Liver (tissue), 9 donors: ENCODE measurements around the gene CCDC86. TPM values are rescaled to one million over a fixed set of nuclear protein-coding genes. Genes with fewer than 3 reads are reported as not detected.

Experiments
- DNase-seq: peaks from one replicate; pipeline ENCODE4 v3.0.0-alpha.2; 2017; ENCODE audit warnings: low spot score
- H3K27ac ChIP-seq, 2 donors: one replicate each; pipeline ENCODE4 v1.7.0; 2013; ENCODE audit warnings: inconsistent platforms in 2 of 2, low read length in 2 of 2, control low read depth in 1 of 2, low read depth in 1 of 2, mild to moderate bottlenecking in 1 of 2
- H3K27me3 ChIP-seq, 4 donors: one replicate each; pipeline versions ENCODE4 v1.6.1 to v1.7.0; 2013; ENCODE audit warnings: low read length in 3 of 4, inconsistent platforms in 1 of 4, mild to moderate bottlenecking in 1 of 4, moderate library complexity in 1 of 4; ENCODE audit not compliant: control insufficient read depth in 4 of 4, insufficient read depth in 4 of 4
- H3K36me3 ChIP-seq, 4 donors: one replicate each; pipeline versions ENCODE4 v1.6.1 to v1.7.0; 2013; ENCODE audit warnings: low read length in 3 of 4, mild to moderate bottlenecking in 3 of 4, low read depth in 1 of 4, moderate library complexity in 1 of 4; ENCODE audit not compliant: control insufficient read depth in 4 of 4, insufficient read depth in 3 of 4
- H3K4me1 ChIP-seq, 4 donors: one replicate each; pipeline versions ENCODE4 v1.6.1 to v1.7.0; 2013; ENCODE audit warnings: low read length in 3 of 4, mild to moderate bottlenecking in 3 of 4, moderate library complexity in 1 of 4; ENCODE audit not compliant: control insufficient read depth in 4 of 4, insufficient read depth in 4 of 4
- H3K4me3 ChIP-seq, 3 donors: one replicate each; pipeline versions ENCODE4 v1.6.1 to v1.7.0; 2013; ENCODE audit warnings: low read length in 3 of 3, control low read depth in 1 of 3, low read depth in 1 of 3, mild to moderate bottlenecking in 1 of 3
- H3K9ac ChIP-seq, 2 donors: one replicate each; pipeline ENCODE4 v1.7.0; 2013; ENCODE audit warnings: low read length in 2 of 2, mild to moderate bottlenecking in 2 of 2, moderate library complexity in 2 of 2, control low read depth in 1 of 2, low read depth in 1 of 2
- H3K9me3 ChIP-seq, 4 donors: one replicate each; pipeline versions ENCODE4 v1.6.1 to v1.7.0; 2013; ENCODE audit warnings: low read length in 3 of 4; ENCODE audit not compliant: control insufficient read depth in 4 of 4
- ATF3 ChIP-seq: IDR thresholded peaks from 2 replicates; pipeline ENCODE4 v1.6.1; 2016; ENCODE audit warnings: antibody characterized with exemption
- CTCF ChIP-seq: fragments of 150-350 bp; IDR thresholded peaks from 2 replicates; pipeline ENCODE4 v1.5.1; 2017; ENCODE audit warnings: improper control_type of control experiment, low read depth, low read length; ENCODE audit not compliant: missing input control
- EGR1 ChIP-seq, 2 donors: IDR thresholded peaks; 2 replicates each; pipeline ENCODE4 v1.6.1; 2016 to 2018; ENCODE audit warnings: antibody characterized with exemption in 2 of 2, low read depth in 2 of 2
- FOXA1 ChIP-seq: IDR thresholded peaks from 2 replicates; pipeline ENCODE4 v1.6.1; 2016; ENCODE audit warnings: antibody characterized with exemption
- FOXA2 ChIP-seq: IDR thresholded peaks from 2 replicates; pipeline ENCODE4 v1.6.1; 2016; ENCODE audit warnings: antibody characterized with exemption
- GABPA ChIP-seq, 2 donors: IDR thresholded peaks in 1 of 2; conservative IDR thresholded peaks in 1 of 2; 2 replicates each; pipeline ENCODE4 v1.6.1; 2016; ENCODE audit warnings: antibody characterized with exemption in 2 of 2, mild to moderate bottlenecking in 1 of 2, moderate library complexity in 1 of 2
- HNF4A ChIP-seq, 2 donors: conservative IDR thresholded peaks; 2 replicates each; pipeline ENCODE4 v1.6.1; 2016; ENCODE audit warnings: antibody characterized with exemption in 2 of 2, mild to moderate bottlenecking in 2 of 2
- HNF4G ChIP-seq: IDR thresholded peaks from 2 replicates; pipeline ENCODE4 v1.6.1; 2016; ENCODE audit warnings: antibody characterized with exemption
- JUND ChIP-seq, 2 donors: IDR thresholded peaks; 2 replicates each; pipeline ENCODE4 v1.6.1; 2016; ENCODE audit warnings: antibody characterized with exemption in 2 of 2
- MAX ChIP-seq: IDR thresholded peaks from 2 replicates; pipeline ENCODE4 v1.6.1; 2016; ENCODE audit warnings: antibody characterized with exemption
- NR2F2 ChIP-seq: IDR thresholded peaks from 2 replicates; pipeline ENCODE4 v1.6.1; 2016; ENCODE audit warnings: antibody characterized with exemption
- RAD21 ChIP-seq, 2 donors: IDR thresholded peaks; 2 replicates each; pipeline ENCODE4 v1.6.1; 2016; ENCODE audit warnings: antibody characterized with exemption in 2 of 2, mild to moderate bottlenecking in 2 of 2
- REST ChIP-seq: IDR thresholded peaks from 2 replicates; pipeline ENCODE4 v1.6.1; 2016; ENCODE audit warnings: antibody characterized with exemption, mild to moderate bottlenecking
- RXRA ChIP-seq, 2 donors: IDR thresholded peaks; 2 replicates each; pipeline ENCODE4 v1.6.1; 2017 to 2018; ENCODE audit warnings: antibody characterized with exemption in 2 of 2, mild to moderate bottlenecking in 1 of 2
- SP1 ChIP-seq: IDR thresholded peaks from 2 replicates; pipeline ENCODE4 v1.6.1; 2018; ENCODE audit warnings: antibody characterized with exemption, mild to moderate bottlenecking
- TAF1 ChIP-seq: conservative IDR thresholded peaks from 2 replicates; pipeline ENCODE4 v1.6.1; 2016; ENCODE audit warnings: antibody characterized with exemption, mild to moderate bottlenecking
- YY1 ChIP-seq: IDR thresholded peaks from 2 replicates; pipeline ENCODE4 v1.6.1; 2016; ENCODE audit warnings: antibody characterized with exemption, mild to moderate bottlenecking
- WGBS: extraction: QIAGEN DNeasy Blood & Tissue Kit; methylation state at CpG from one replicate; pipeline ENCODE4 v1.1.7; 2013; 5-methylcytosine and 5-hydroxymethylcytosine counted together
- polyA plus RNA-seq, 2 donors: library from polyadenylated mRNA; stranded (reverse) in 1 of 2; unstranded in 1 of 2; fragments of 200-250 nt in 1 of 2; fragments of >200 nt in 1 of 2; fragmentation: Nextera tagmentation in 1 of 2; extraction: Ambion mirVana in 1 of 2; gene quantifications; one replicate each; pipeline versions ENCODE4 v1.2.1 to v1.2.3, GENCODE V29; 2013 to 2015
- total RNA-seq, 2 donors: library from RNA; depleted of rRNA; stranded (reverse); fragments of >200 nt; gene quantifications; one replicate each; pipeline ENCODE4 v1.2.3, GENCODE V29; 2014
- donor health status: healthy.
- donor health status: healthy.
- donor health status: healthy.
- donor health status: healthy.
- donor health status: healthy.

Gene CCDC86
- total and polyA plus RNA-seq, 4 donors, result 5.0 to 9.4 (median 5.7) TPM

GRCh38 chr11:60873533-60873932 lies 31.6 kb downstream of the CCDC86 start:
- no peaks in the 10 kb centered on the region for H3K27me3 ChIP-seq
- no peak for DNase-seq
- 89% methylated on average over 12 of the region's 12 CpGs for WGBS
- H3K36me3 ChIP-seq, result no peaks in the 10 kb centered on the region
- no peak overlapping the region for H3K4me3 ChIP-seq
- peaks cover 0 to 8% (median 4%) of the 10 kb centered on the region in 4 donors for H3K4me1 ChIP-seq
- H3K9me3 ChIP-seq, result no peaks in the 10 kb centered on the region
- TF ChIP-seq MAX, result no peak
- TF ChIP-seq RAD21 (IDR thresholded peaks at IDR 0.05), result no peak
- no peak for TF ChIP-seq CTCF
- TF ChIP-seq ATF3, result no peak
- TF ChIP-seq HNF4A (conservative IDR thresholded peaks at IDR 0.05), result no peak
- TF ChIP-seq JUND (IDR thresholded peaks at IDR 0.05), result no peak
- no peak for TF ChIP-seq GABPA (IDR thresholded peaks at IDR 0.05 in 1 of 2, conservative IDR thresholded peaks at IDR 0.05 in 1 of 2)
- no peak for TF ChIP-seq FOXA1
- TF ChIP-seq RXRA (IDR thresholded peaks at IDR 0.05), result no peak
- no peak for TF ChIP-seq SP1
- TF ChIP-seq TAF1, result no peak
- TF ChIP-seq NR2F2, result no peak
- no peak for TF ChIP-seq FOXA2
- no peak for TF ChIP-seq EGR1 (IDR thresholded peaks at IDR 0.05; ENCODE audit: low read depth in 2 of 2)
- TF ChIP-seq YY1, result no peak
- H3K27ac ChIP-seq, result no peak overlapping the region
- H3K9ac ChIP-seq, result no peak overlapping the region

- DNase-seq, result no peak
These were observed 32.8 kb downstream of the CCDC86 start for GRCh38 chr11:60874421-60875365.

More at GRCh38 chr11:60874421-60875365, 32.8 kb downstream of the CCDC86 start:
- Histone ChIP-seq H3K4me3 (no peak overlapping the region), H3K27me3 (no peaks in the 10 kb centered on the region), H3K9ac (no peak overlapping the region), H3K9me3 (no peaks in the 10 kb centered on the region), H3K27ac (no peak overlapping the region), H3K4me1 (peaks cover 0 to 8% (median 4%) of the 10 kb centered on the region in 4 donors), H3K36me3 (peaks cover 2 to 8% (median 5%) of the 10 kb centered on the region in 4 donors)
- no peak for TF ChIP-seq FOXA2
- no peak for TF ChIP-seq NR2F2
- no peak for TF ChIP-seq YY1
- TF ChIP-seq REST, result no peak
- no peak for TF ChIP-seq FOXA1
- no peak for TF ChIP-seq RAD21 (IDR thresholded peaks at IDR 0.05)
- TF ChIP-seq RXRA (IDR thresholded peaks at IDR 0.05), result no peak
- TF ChIP-seq HNF4G, result no peak
- TF ChIP-seq CTCF, result no peak
- no peak for TF ChIP-seq SP1
- TF ChIP-seq HNF4A (conservative IDR thresholded peaks at IDR 0.05), result no peak
- no peak for TF ChIP-seq MAX
- no peak for TF ChIP-seq EGR1 (IDR thresholded peaks at IDR 0.05; ENCODE audit: low read depth in 2 of 2)
- WGBS, result 90% methylated on average over 13 of the region's 13 CpGs
